ENCODE measurements around the gene NRROS. TPM values are rescaled to one million over a fixed set of nuclear protein-coding genes. Genes with fewer than 3 reads are reported as not detected.

Gene NRROS
- total and polyA plus RNA-seq, 2 of the 13 experiments (the other 11 are each of a cell fraction or from before 2014, with no cell fraction given) = not detected

DNA sequence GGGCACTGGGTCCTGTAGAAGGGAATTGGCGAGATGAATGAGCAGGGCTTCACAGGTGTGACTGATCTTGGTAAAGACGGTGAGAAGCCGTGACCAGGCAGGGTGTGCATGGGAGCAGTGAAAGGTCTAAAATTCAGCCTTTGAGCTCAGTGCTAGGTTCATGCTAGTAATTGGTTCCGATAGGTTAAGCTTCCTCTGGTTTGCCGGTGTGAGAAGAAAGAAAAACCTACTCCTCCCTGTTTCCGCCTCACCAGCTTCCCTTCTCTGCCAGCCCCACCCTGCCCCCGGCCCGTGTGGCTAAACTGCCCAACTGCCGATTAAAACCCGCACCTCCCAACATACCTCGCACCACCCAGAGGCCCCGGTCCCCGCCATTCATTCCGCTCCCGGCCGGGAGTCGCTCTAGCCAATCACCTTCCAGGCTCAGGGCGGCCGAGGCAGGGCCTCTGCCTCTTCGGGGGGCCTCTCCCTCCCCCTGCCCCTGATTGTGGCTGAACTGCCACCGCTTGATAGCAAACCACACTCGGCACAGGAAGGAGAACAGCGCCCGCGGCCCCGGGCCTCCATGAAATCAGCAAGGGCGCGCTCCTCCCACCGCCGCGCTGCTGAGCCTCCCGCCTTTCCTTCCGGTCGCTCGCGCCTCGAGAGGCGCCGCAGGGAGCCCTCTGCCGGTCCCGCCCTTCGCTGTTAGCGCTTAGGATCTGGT, 7.3 kb upstream of the NRROS start (continued):
- TF ChIP-seq, protein P1, sequence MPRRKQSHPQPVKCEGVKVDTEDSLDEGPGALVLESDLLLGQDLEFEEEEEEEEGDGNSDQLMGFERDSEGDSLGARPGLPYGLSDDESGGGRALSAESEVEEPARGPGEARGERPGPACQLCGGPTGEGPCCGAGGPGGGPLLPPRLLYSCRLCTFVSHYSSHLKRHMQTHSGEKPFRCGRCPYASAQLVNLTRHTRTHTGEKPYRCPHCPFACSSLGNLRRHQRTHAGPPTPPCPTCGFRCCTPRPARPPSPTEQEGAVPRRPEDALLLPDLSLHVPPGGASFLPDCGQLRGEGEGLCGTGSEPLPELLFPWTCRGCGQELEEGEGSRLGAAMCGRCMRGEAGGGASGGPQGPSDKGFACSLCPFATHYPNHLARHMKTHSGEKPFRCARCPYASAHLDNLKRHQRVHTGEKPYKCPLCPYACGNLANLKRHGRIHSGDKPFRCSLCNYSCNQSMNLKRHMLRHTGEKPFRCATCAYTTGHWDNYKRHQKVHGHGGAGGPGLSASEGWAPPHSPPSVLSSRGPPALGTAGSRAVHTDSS (CRISPR knock-in tag; conservative IDR thresholded peaks at IDR 0.05) = no peak
- peak; percentile 50; the same call in 1 of the 2 replicates for TF ChIP-seq POLR2AphosphoS5 (IDR thresholded peaks at IDR 0.05; ENCODE audit: low read depth, low read length)
- peak; percentile 64 for TF ChIP-seq ZNF274 (CRISPR knock-in tag; IDR thresholded peaks at IDR 0.05)
- peak; percentile 41 for TF ChIP-seq GABPA (IDR thresholded peaks at IDR 0.05; ENCODE audit: low read depth, low read length)
- peak; percentile 73 for TF ChIP-seq GABPA (CRISPR knock-in tag; IDR thresholded peaks at IDR 0.05; ENCODE audit: low read depth)
- TF ChIP-seq, protein P2, sequence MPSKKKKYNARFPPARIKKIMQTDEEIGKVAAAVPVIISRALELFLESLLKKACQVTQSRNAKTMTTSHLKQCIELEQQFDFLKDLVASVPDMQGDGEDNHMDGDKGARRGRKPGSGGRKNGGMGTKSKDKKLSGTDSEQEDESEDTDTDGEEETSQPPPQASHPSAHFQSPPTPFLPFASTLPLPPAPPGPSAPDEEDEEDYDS (CRISPR knock-in tag; IDR thresholded peaks at IDR 0.05) = peak; percentile 20; the same call in 1 of the 2 replicates
- no peak; the same call in none of the 2 replicates for TF ChIP-seq RNF2 (conservative IDR thresholded peaks at IDR 0.05; ENCODE audit: low read depth)
- peak; percentile 57; the same call in 1 of the 2 replicates for TF ChIP-seq ZNF816 (CRISPR knock-in tag; IDR thresholded peaks at IDR 0.05; ENCODE audit: borderline replicate concordance)
- TF ChIP-seq, protein P3, sequence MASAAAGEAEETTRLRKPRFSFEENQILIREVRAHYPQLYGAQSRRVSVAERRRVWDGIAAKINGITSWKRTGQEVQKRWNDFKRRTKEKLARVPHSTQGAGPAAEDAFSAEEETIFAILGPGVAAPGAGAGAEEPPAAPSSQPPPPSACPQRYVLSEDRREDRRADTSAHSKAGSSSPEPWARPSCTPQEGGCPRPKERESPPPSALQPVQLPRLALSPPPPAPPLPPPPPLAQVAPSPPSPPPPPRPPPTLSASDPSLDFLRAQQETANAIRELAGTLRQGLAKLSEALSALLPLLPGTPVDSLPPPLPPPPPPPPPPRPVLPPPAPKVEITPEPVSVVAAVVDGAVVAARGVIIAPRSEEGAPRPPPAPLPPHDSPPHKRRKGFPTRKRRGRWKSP (CRISPR knock-in tag; IDR thresholded peaks at IDR 0.05) = peak; percentile 79
- no peak for TF ChIP-seq TCF7 (IDR thresholded peaks at IDR 0.05; ENCODE audit: low read depth)
- TF ChIP-seq ZFP90 (CRISPR knock-in tag; IDR thresholded peaks at IDR 0.05; ENCODE audit: borderline replicate concordance) = peak; percentile 55; the same call in 1 of the 2 replicates
- TF ChIP-seq RXRB (CRISPR knock-in tag; IDR thresholded peaks at IDR 0.05; ENCODE audit: borderline replicate concordance) = peak; percentile 20; the same call in 1 of the 2 replicates
- TF ChIP-seq SP4 (CRISPR knock-in tag; IDR thresholded peaks at IDR 0.05) = peak; percentile 59
- TF ChIP-seq FOSL1 (CRISPR knock-in tag; IDR thresholded peaks at IDR 0.05; ENCODE audit: borderline replicate concordance) = no peak
- TF ChIP-seq DMAP1 (CRISPR knock-in tag; IDR thresholded peaks at IDR 0.05) = peak; percentile 58
- TF ChIP-seq HNRNPLL (IDR thresholded peaks at IDR 0.05; ENCODE audit: low read depth, low read length, poor library complexity, severe bottlenecking) = peak; percentile 26
- TF ChIP-seq POGZ (CRISPR knock-in tag; IDR thresholded peaks at IDR 0.05) = peak; percentile 58
- TF ChIP-seq ZNF569 (CRISPR knock-in tag; IDR thresholded peaks at IDR 0.05; ENCODE audit: borderline replicate concordance) = no peak
- no peak for TF ChIP-seq ZNF619 (CRISPR knock-in tag; IDR thresholded peaks at IDR 0.05)
- no peak for TF ChIP-seq ZNF746 (CRISPR knock-in tag; IDR thresholded peaks at IDR 0.05)
- peak; percentile 61; the same call in 1 of the 2 replicates for TF ChIP-seq GLI4 (CRISPR knock-in tag; IDR thresholded peaks at IDR 0.05; ENCODE audit: borderline replicate concordance)
- no peak for TF ChIP-seq ZNF12 (CRISPR knock-in tag; IDR thresholded peaks at IDR 0.05)
- TF ChIP-seq NFAT5 (CRISPR knock-in tag; IDR thresholded peaks at IDR 0.05) = 0 out of 2 replicates have a peak, but pooled peaks have one; percentile 60

Measured in HepG2 (cell line).